LNCaP clone FGC (cell line): ENCODE data around the gene ARRDC3.
"Not testable (repeated sequence)": the region's sequence is repeated elsewhere in the genome, so short reads cannot be mapped to it uniquely, and the experiment has no call there.

Experiments
- DNase-seq: peaks from one replicate; pipeline ENCODE4 v3.0.0-alpha.2; 2011; ENCODE audit warnings: low read depth
- H3K4me3 ChIP-seq: 2 replicates; pipeline ENCODE4 v1.5.1; 2011; ENCODE audit warnings: mild to moderate bottlenecking, low read depth, low read length, control low read depth
- TF ChIP-seq, protein P1 (sequence below): IDR thresholded peaks from 2 replicates; pipeline ENCODE4 v1.5.1; 2012; ENCODE audit warnings: mild to moderate bottlenecking; ENCODE audit not compliant: control insufficient read depth, insufficient read depth; ENCODE audit errors: extremely low read depth

ARRDC3 gene

DNA sequence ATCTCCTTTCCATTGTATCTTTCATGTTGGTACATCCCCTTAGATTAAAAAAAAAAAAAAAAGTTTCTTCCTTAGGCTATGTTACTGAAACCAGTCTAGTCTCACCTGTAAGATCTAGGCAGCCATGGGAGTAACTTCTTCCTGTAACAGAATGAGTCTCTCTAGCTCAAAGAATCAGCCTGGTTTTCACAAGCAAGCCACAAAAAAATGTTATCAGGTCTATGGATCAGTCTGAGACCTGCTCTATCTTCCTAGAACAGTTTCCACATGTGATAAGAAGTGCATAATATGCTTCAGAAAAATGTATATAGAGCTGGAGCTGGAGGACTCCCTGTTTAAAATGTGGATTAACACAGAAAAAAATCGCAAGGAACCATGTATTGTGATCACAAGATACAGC, 53.8 kb downstream of the ARRDC3 start:
- H3K4me3 ChIP-seq: no peak overlapping the region
- TF ChIP-seq, protein P1, sequence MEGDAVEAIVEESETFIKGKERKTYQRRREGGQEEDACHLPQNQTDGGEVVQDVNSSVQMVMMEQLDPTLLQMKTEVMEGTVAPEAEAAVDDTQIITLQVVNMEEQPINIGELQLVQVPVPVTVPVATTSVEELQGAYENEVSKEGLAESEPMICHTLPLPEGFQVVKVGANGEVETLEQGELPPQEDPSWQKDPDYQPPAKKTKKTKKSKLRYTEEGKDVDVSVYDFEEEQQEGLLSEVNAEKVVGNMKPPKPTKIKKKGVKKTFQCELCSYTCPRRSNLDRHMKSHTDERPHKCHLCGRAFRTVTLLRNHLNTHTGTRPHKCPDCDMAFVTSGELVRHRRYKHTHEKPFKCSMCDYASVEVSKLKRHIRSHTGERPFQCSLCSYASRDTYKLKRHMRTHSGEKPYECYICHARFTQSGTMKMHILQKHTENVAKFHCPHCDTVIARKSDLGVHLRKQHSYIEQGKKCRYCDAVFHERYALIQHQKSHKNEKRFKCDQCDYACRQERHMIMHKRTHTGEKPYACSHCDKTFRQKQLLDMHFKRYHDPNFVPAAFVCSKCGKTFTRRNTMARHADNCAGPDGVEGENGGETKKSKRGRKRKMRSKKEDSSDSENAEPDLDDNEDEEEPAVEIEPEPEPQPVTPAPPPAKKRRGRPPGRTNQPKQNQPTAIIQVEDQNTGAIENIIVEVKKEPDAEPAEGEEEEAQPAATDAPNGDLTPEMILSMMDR: no peak
- DNase-seq: no peak

DNA sequence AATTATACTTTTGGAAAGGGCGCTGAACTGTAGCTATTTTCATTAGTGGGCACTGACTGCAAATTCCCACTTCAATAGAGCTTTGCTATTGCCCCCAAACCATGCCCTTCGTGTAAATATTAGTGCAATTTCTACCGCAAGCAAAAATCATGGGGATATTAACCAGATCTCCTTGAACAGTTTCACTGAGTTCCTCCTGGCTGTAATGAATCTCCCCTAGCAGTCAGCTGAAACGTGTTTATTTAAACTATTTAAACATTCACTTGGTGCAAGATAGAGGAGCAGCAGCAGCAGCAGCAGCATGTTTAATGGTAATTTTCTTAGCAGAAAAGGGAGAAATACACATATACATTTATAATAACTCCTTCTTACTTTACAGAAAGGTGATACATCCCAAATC, 54.4 kb downstream of the ARRDC3 start:
- TF ChIP-seq, protein P1: no peak
- DNase-seq: no peak
- no peak overlapping the region for H3K4me3 ChIP-seq

DNA sequence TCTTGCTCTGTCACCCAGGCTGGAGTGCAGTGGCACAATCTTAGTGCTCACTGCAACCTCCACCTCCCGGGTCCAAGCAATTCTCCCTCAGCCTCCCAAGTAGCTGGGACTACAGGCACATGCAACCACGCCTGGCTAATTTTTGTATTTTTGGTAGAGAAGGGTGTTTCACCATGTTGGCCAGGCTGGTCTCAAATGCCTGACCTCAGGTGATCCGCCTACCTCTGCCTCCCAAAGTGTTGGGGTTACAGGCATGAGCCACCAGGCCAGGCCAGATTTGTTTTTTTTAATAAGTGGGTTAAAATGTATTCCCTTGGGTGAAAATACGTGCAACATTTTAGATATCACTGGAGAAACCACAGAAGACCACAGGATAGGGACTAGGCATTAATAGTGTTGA, 60.1 kb downstream of the ARRDC3 start:
- H3K4me3 ChIP-seq, DNase-seq: not testable (repeated sequence)

DNA sequence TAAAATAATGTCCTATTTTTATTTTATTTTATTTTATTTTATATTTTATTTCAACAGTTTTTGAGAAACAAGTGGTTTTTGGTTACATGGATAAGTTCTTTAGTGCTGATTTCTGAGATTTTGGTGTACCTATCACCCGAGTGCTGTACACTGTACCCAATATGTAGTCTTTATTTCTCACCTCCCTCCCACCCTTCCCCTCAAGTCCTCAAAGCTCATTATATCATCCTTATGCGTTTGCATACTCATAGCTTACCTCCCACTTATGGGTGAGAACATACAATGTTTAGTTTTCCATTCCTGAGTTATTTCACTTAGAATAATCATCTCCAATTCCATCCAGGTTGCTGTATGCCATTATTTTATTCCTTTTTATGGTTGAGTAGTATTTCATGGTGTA, 63.5 kb downstream of the ARRDC3 start:
- H3K4me3 ChIP-seq: no peak overlapping the region
- TF ChIP-seq, protein P1: no peak
- no peak for DNase-seq

DNA sequence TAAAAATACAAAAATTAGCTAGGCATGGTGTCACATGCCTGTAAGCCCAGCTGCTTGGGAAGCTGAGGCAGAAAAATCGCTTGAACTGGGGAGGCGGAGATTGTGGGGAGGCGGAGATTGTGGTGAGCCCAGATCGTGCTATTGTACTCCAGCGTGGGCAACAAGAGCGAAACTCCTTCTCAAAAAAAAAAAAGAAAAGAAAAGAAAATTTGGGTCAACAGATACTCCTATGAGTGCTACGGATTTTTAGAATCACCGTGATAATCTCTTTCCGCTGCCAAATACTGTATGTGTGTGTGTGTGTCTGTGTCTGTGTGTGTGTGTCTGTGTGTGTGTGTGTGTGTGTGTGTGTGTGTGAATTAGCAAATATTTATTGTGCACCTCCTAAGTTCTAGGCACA, 64.4 kb downstream of the ARRDC3 start:
- DNase-seq: no peak
- no peak overlapping the region for H3K4me3 ChIP-seq
- TF ChIP-seq, protein P1: no peak
